ENCODE data around the gene DLK2.
A peak's percentile ranks its signal among the peaks of the same experiment; 100 is the strongest.
"Not testable (repeated sequence)": the region's sequence is repeated elsewhere in the genome, so short reads cannot be mapped to it uniquely, and the experiment has no call there.

DLK2 gene

GRCh38 chr6:43433148-43433547 lies 22.2 kb downstream of the DLK2 start:
- in situ Hi-C loops (cut with MboI; ENCODE audit: low pct_unique_long_range_greater_than_20kb, low sequenced_read_pairs, unreplicated experiment) = no loop called here
- DNase-seq (ENCODE audit: low spot score) = no peak
- TF ChIP-seq CTCF (IDR thresholded peaks at IDR 0.05; ENCODE audit: extremely low read depth, insufficient read depth, missing control alignments) = no peak

GRCh38 chr6:43432009-43432945 lies 23.1 kb downstream of the DLK2 start:
- no peak for DNase-seq (ENCODE audit: low spot score)
- in situ Hi-C loops (cut with MboI; ENCODE audit: low pct_unique_long_range_greater_than_20kb, low sequenced_read_pairs, unreplicated experiment) = no loop called here
- TF ChIP-seq CTCF (IDR thresholded peaks at IDR 0.05; ENCODE audit: extremely low read depth, insufficient read depth, missing control alignments) = no peak

GRCh38 chr6:43428874-43429273 lies 26.5 kb downstream of the DLK2 start:
- TF ChIP-seq CTCF (IDR thresholded peaks at IDR 0.05; ENCODE audit: extremely low read depth, insufficient read depth, missing control alignments) = no peak
- no peak for DNase-seq (ENCODE audit: low spot score)
- in situ Hi-C loops (cut with MboI; ENCODE audit: low pct_unique_long_range_greater_than_20kb, low sequenced_read_pairs, unreplicated experiment) = no loop called here

- in situ Hi-C loops (cut with MboI; ENCODE audit: low pct_unique_long_range_greater_than_20kb, low sequenced_read_pairs, unreplicated experiment) = no loop called here
- TF ChIP-seq CTCF (IDR thresholded peaks at IDR 0.05; ENCODE audit: extremely low read depth, insufficient read depth, missing control alignments) = no peak
Observed at GRCh38 chr6:43428112-43428570, 27.2 kb downstream of the DLK2 start.

GRCh38 chr6:43427406-43428111 lies 27.8 kb downstream of the DLK2 start, which contains the start of gene ABCC10:
TSS of gene ABCC10 (plus strand) at chr6:43427541. CDS start at chr6:43427979, 438 bp downstream.
- in situ Hi-C loops (cut with MboI; ENCODE audit: low pct_unique_long_range_greater_than_20kb, low sequenced_read_pairs, unreplicated experiment) = no loop called here
- DNase-seq (ENCODE audit: low spot score) = peak; percentile 97
- peak; percentile 31 for TF ChIP-seq CTCF (IDR thresholded peaks at IDR 0.05; ENCODE audit: extremely low read depth, insufficient read depth, missing control alignments)

More at GRCh38 chr6:43428112-43428570, 27.2 kb downstream of the DLK2 start:
- no peak for DNase-seq (ENCODE audit: low spot score)

- no peak for DNase-seq (ENCODE audit: low spot score)
- in situ Hi-C loops (cut with MboI; ENCODE audit: low pct_unique_long_range_greater_than_20kb, low sequenced_read_pairs, unreplicated experiment) = no loop called here
- no peak for TF ChIP-seq CTCF (IDR thresholded peaks at IDR 0.05; ENCODE audit: extremely low read depth, insufficient read depth, missing control alignments)
Observed at GRCh38 chr6:43426928-43427405, 28.4 kb downstream of the DLK2 start.

GRCh38 chr6:43425083-43425482 lies 30.3 kb downstream of the DLK2 start:
- DNase-seq (ENCODE audit: low spot score); in situ Hi-C loops (cut with MboI; ENCODE audit: low pct_unique_long_range_greater_than_20kb, low sequenced_read_pairs, unreplicated experiment): not testable (repeated sequence)

Data from GM13977 (cell line).